Measurements from ENCODE around the gene PHF21B.

The PHF21B gene

GRCh38 chr22:44940130-44940529 is 69.7 kb downstream of the PHF21B start:
- DNase-seq (ENCODE audit: insufficient read length, low spot score) (no peak), FAIRE-seq (no peak)

- no peak for DNase-seq (ENCODE audit: insufficient read length, low spot score)
- FAIRE-seq = no peak
Measured at GRCh38 chr22:44939451-44939850, 70.4 kb downstream of the PHF21B start.

DNA sequence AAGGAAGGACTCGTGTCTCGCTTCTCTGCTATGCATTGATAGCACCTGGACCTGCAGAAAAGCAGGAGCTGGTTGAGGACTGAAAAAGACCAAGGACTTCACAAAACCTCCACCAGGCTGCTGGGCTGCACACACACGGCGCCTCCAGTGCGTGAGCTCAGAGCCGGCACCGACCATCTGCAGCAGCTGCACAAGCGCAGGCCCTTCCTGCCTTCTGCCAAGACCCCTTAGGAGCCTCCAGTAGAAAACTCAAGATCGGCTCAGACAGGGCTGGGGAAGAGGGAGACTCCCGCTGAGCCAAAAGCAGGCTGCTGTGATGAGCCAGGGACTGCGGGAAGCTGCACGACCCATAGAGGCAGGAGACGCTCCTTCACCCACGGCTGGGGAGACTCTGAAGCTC is 70.9 kb downstream of the PHF21B start:
- no peak for DNase-seq (ENCODE audit: insufficient read length, low spot score)
- no peak for FAIRE-seq

DNA sequence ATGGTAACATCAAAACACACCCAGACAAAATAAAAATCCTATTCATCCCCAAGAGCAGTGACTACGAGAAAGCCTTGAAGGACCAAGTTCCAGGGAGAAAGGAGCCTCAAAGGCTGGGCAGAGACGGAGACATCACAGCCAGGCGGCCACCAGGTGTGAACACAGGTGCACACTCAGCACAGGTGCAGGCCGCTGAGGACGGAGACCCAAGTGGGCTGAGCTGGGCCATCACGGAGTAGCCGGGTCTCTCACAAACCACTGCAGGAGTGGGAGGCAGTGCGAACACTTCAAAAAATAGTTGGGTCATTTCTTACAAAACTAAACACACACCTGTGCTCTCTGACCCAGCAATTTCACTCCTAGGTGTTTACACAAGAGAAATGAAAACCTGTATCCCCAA is 72.6 kb downstream of the PHF21B start:
- no peak for DNase-seq (ENCODE audit: insufficient read length, low spot score)
- no peak for FAIRE-seq

DNA sequence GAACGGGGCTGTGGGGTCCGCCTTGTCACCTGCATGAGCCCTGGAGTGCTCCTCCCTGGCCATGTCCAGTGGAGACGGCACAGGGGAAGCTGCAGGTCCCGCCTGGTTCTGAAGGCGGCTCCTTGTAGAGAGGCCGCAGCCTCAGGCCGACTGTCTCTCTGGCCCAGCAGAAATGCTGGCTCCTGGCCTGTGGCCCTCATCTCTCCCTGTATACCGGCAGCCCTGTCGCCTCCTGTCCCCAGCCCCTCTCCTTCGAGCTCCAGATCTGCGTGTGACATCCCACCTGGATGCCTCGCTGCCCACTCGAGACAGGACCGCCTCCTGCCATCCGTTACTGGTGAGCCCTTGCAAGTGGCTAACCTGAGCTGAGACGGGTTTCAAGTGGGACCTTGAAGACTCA is 73.6 kb downstream of the PHF21B start:
- no peak for FAIRE-seq
- DNase-seq (ENCODE audit: insufficient read length, low spot score) = no peak

DNA sequence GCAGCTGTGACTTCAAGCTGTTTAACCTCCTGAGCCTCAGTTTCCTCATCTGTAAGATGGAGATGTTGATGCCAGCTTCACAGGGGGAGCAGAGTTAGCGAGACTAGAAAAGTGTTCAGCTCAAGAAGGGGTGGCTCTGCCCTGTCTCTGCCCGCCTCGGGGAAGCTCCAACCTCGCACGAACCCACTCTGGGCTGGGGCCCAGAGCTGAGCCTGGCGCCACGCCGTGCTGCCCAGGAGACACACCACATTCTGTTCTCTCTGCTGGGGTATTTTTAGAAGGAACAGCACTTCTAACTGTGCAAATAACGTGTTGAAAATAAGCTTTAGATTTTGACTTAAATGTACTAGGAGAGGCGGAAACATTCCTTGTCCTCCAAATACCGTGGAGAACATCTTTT is 74.1 kb downstream of the PHF21B start:
- DNase-seq (ENCODE audit: insufficient read length, low spot score) (no peak), FAIRE-seq (no peak)

DNA sequence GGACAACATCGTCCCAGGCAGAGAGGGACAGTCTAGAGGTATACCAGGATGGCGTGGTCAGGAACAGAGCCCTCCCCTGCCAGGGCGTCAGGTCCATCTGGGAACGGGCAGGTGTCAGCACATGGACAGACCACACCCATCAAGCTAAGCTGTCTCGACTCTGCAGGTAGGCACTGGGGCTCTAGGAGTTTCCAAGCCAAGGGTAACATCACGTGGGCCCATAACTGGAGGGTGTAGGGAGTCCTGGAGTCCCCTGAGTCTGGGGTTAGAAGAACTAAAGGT is 75.4 kb downstream of the PHF21B start:
- DNase-seq (ENCODE audit: insufficient read length, low spot score) (no peak), FAIRE-seq (no peak)

DNA sequence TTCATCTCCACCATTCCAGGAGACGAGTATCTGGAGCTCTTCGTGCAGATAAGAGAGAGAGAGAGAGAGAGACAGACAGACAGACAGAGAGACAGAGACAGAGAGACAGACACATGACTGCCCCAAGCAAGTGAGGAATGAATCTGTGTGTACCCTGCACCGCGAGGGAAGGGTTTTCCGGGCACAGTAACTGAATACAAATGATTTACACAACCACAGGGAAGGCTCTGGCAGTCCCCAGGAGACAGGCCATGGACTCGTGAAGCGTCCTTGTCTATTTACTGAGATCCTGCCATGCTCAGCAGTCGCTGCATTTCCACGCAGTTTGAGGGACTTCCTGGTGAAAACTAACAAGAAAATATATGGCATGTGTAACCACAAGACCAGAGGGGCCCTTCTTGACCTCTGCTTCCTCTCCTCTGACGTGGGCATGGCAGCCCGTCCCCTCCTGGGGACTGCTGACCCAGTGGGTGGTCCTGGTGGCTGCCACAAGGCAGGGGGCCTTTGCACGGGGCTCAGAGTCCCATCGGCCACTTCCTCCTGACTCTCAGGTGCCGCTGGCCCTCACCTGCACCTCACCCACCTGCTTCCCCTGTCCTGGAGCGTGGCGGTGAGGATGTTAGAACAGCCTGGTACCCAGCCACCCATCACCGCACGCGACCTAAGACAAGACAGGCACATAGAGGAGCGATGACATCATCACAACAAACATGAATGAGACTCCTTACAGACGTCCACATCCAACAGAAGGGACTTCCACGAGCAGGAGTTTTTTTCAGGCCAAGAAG is 75.9 kb downstream of the PHF21B start:
- no peak for FAIRE-seq

GRCh38 chr22:44932493-44932892 is 77.3 kb downstream of the PHF21B start:
- FAIRE-seq (no peak), DNase-seq (ENCODE audit: insufficient read length, low spot score) (no peak)

More for the DNA sequence above, 75.9 kb downstream of the PHF21B start:
- DNase-seq (ENCODE audit: insufficient read length, low spot score) = no peak

DNA sequence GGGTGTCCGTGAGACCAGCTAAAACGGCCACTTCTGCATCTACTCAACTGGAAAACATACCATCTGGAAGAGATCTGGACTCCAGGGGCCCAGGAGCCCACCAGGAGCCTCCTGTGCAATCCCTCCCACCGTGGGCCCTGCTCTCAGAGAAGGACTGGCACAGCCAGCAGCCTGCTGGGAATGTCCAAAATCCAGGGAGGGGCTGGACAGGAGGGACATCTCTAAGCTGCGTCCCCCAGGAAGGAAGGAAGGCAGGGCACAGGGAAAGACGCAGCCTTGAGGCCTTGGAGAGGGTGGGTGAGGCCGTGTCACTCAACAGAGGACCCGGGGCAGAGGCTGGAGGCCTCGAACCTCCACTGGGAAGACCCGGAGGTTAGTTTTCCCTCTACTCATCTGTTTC is 78.0 kb downstream of the PHF21B start:
- no peak for FAIRE-seq
- no peak for DNase-seq (ENCODE audit: insufficient read length, low spot score)

- DNase-seq (ENCODE audit: insufficient read length, low spot score) = no peak
- no peak for FAIRE-seq
Measured at GRCh38 chr22:44931077-44931540, 78.7 kb downstream of the PHF21B start.

DNA sequence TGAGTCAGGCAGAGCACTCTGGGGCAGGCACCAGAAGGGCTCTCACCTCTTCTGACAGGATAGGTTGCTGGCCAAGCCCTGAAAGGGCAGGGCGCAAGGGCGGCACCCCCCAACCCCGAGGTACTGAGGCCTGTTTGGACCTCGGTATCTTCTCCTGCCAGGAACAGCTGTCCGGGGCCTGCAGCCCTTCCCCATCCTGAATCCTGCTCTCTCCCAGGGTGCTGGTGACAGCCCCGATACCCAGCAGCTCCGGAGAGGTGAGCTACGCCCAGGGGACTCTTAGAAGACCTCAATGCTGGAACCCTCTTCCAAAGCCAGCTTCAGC is 79.1 kb downstream of the PHF21B start:
- no peak for DNase-seq (ENCODE audit: insufficient read length, low spot score)
- FAIRE-seq = no peak

DNA sequence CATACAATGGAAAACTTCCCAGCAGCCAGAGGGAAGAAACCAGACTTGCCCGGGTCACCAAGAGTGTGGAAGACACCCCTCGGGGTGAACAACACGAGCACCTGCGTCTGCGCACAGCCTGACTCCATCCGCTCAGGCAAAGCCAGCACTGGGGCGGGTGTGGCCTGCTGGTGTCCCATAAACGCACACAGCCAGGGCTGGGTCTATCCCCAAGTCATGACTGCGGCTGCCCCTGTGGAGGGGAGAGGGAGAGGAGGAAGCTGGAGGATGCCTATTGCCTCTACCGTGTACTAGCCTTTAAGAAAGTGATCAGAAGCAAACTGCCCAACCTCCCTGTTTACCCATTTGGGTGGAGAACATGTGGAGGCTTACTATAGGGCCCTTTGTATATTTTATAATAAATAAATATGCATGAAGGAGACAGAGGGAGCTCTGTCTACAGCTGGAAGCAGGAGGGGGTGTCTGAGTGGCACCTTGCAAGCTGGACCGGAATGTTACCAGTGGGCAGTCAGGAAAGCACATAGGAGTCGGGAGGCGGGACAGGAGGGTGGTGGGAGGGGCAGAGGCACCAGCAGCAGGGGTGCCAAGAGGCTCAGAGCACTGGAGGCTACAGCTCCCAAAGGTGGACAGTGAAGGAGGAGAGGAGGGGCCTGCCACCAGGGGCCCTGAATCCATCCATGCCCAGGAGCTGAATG is 79.6 kb downstream of the PHF21B start:
- DNase-seq (ENCODE audit: insufficient read length, low spot score) = no peak
- no peak for FAIRE-seq

GRCh38 chr22:44929359-44930015 is 80.3 kb downstream of the PHF21B start:
- DNase-seq (ENCODE audit: insufficient read length, low spot score) (no peak), FAIRE-seq (no peak)

- FAIRE-seq = no peak
- DNase-seq (ENCODE audit: insufficient read length, low spot score) = no peak
Measured at GRCh38 chr22:44928711-44929358, 81.0 kb downstream of the PHF21B start.

- FAIRE-seq = no peak
Measured at GRCh38 chr22:44928136-44928463, 81.7 kb downstream of the PHF21B start.

DNA sequence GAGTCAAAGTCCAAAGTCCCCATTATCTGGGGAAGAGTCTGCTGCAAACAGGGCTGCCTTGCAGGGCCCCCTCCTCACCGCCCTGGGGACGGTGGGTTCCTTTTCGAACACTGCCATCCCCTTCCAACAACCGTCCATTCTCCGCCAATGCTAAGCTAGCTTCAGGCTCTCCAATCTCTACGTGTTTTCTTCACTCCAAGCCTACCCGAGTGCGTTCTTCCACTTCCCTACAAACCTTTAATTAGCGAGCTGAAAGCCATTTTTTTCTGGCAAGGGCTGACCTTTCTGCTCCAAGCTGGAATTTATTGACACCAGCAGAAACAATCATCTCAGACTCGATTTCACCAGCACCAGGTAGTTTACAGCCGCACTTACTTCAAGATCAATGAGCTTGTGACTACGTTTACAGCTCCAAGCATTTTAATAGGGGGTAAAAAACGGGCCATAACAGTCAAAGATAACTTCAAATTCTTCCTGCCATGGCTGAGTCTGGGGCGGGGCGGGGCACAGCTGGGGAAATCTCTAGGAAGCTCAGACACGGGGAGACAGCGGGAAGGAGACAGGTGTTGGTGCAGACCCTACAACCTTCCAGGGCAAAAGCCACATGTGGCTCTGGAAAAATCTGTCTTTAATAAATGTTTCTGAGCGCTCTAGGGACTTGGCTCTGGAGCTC is 82.2 kb downstream of the PHF21B start:
- FAIRE-seq = no peak
- no peak for DNase-seq (ENCODE audit: insufficient read length, low spot score)

More at GRCh38 chr22:44928136-44928463, 81.7 kb downstream of the PHF21B start:
- DNase-seq (ENCODE audit: insufficient read length, low spot score) = no peak

- DNase-seq (ENCODE audit: insufficient read length, low spot score) = no peak
- FAIRE-seq = no peak
Measured at GRCh38 chr22:44926491-44927415, 83.1 kb downstream of the PHF21B start.

- DNase-seq (ENCODE audit: insufficient read length, low spot score) (no peak), FAIRE-seq (no peak)
Measured at GRCh38 chr22:44926124-44926475, 83.7 kb downstream of the PHF21B start.

DNA sequence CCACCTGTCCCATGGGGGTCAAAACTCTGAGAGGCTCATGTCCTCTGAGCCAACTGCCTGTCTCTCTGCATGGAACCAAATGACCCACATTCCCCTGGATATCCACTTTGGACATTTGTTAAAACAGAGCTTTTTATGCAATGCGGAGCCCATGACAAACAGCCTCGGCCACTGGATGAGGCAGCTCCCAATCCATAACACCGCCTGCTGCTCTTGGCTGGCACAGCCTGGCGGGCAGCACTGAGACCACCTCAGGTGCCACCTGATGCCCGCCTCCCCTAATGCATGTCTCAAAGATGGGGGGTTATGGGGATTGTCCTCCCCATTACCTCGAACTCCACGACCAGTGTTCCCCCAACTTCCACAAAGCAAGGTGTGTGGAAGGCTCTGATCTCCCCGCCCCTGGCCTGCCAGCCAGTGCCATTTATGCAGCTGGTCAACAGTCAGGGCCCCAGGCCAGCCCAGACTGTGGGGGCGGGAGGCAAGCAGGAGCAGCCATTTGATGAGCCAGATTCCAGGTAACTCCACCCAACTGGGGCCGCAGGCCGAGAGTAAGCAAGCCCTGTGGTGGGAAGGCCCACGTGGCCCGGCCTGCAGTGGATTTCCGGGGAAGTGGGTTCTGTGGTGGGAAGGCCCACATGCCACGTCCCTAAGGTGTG is 84.2 kb downstream of the PHF21B start:
- DNase-seq (ENCODE audit: insufficient read length, low spot score) (no peak), FAIRE-seq (no peak)
